IMR-90 (cell line): ENCODE measurements around the gene APOBEC3B. TPM values are rescaled to one million over a fixed set of nuclear protein-coding genes. Genes with fewer than 3 reads are reported as not detected.
"Not testable (repeated sequence)": the region's sequence is repeated elsewhere in the genome, so short reads cannot be mapped to it uniquely, and the experiment has no call there.

ENCODE experiments used
- ATAC-seq: fragments of 200-7000 bp; cut with Tn5 transposase; 2 replicates; pipeline ENCODE4 v1.9.1; 2020; ENCODE audit warnings: low read depth, mild to moderate bottlenecking, moderate library complexity
- BruUV-seq: library from RNA; stranded (reverse); fragments of 400-500 nt; replicated peaks from 2 replicates; lab custom pipeline; 2021; lab: Mats Ljungman, UMichigan
- CTCF ChIA-PET: fragments of 300-600 bp; formaldehyde crosslinking; extraction: SDS; loops from one replicate; lab custom pipeline; 2021; ENCODE audit warnings: antibody characterized with exemption; lab: Yijun Ruan, JAX
- POLR2A ChIA-PET: fragments of 300-600 bp; sonication (Branson Sonifier 250); formaldehyde crosslinking; loops from one replicate; lab custom pipeline; 2022; ENCODE audit warnings: antibody characterized with exemption; ENCODE audit not compliant: unreplicated experiment; lab: Charles Lee
- DNase-seq: peaks from one replicate; pipeline ENCODE4 v3.0.0; 2013
- H2AFZ ChIP-seq: replicated peaks from 2 replicates; pipeline ENCODE3; 2013; ENCODE audit warnings: low read length, mild to moderate bottlenecking; ENCODE audit not compliant: poor library complexity
- H2AK5ac ChIP-seq: 2 replicates; pipeline ENCODE4 v1.6.1; 2013; ENCODE audit warnings: low read depth, low read length, inconsistent platforms
- H2AK9ac ChIP-seq: replicated peaks from 2 replicates; pipeline ENCODE3; 2013; ENCODE audit warnings: mild to moderate bottlenecking, low read depth, low read length, moderate library complexity; ENCODE audit not compliant: poor library complexity
- H2BK120ac ChIP-seq: 2 replicates; pipeline ENCODE4 v1.6.1; 2013; ENCODE audit warnings: low read depth, low read length, inconsistent platforms
- H2BK15ac ChIP-seq: 3 replicates; pipeline ENCODE4 v1.6.1; 2013; ENCODE audit warnings: low read depth, low read length, inconsistent platforms
- H2BK20ac ChIP-seq: 2 replicates; pipeline ENCODE4 v1.6.1; 2013; ENCODE audit warnings: low read depth, mild to moderate bottlenecking, inconsistent platforms, low read length, moderate library complexity
- H2BK5ac ChIP-seq: 2 replicates; pipeline ENCODE4 v1.6.1; 2013; ENCODE audit warnings: mild to moderate bottlenecking, low read depth, low read length, inconsistent platforms; ENCODE audit not compliant: poor library complexity, severe bottlenecking
- H3K14ac ChIP-seq: replicated peaks from 2 replicates; pipeline ENCODE4 v1.6.1; 2013; ENCODE audit warnings: low read depth, low read length, inconsistent platforms
- H3K18ac ChIP-seq: 2 replicates; pipeline ENCODE4 v1.6.1; 2013; ENCODE audit warnings: low read depth, low read length, control low read depth
- H3K23ac ChIP-seq: 2 replicates; pipeline ENCODE4 v1.6.1; 2013; ENCODE audit warnings: low read depth, low read length, inconsistent platforms
- H3K27ac ChIP-seq: 2 replicates; pipeline ENCODE4 v1.5.1; 2013; ENCODE audit warnings: mild to moderate bottlenecking, control low read depth, low read length; ENCODE audit not compliant: insufficient read depth
- H3K27me3 ChIP-seq: 2 replicates; pipeline ENCODE4 v1.6.1; 2013; ENCODE audit warnings: low read length; ENCODE audit not compliant: control insufficient read depth, insufficient read depth
- H3K36me3 ChIP-seq: 2 replicates; pipeline ENCODE4 v1.6.1; 2013; ENCODE audit warnings: low read length, mixed read lengths; ENCODE audit not compliant: control insufficient read depth, insufficient read depth
- H3K4ac ChIP-seq: 2 replicates; pipeline ENCODE4 v1.6.1; 2013; ENCODE audit warnings: low read depth, low read length, inconsistent platforms
- H3K4me1 ChIP-seq: 2 replicates; pipeline ENCODE4 v1.6.1; 2013; ENCODE audit warnings: low read length, mixed read lengths; ENCODE audit not compliant: control insufficient read depth, insufficient read depth
- H3K4me2 ChIP-seq: 2 replicates; pipeline ENCODE4 v1.6.1; 2013; ENCODE audit warnings: low read depth, mild to moderate bottlenecking, control low read depth, low read length, moderate library complexity
- H3K4me3 ChIP-seq: 2 replicates; pipeline ENCODE4 v1.5.1; 2013; ENCODE audit warnings: low read depth, mild to moderate bottlenecking, control low read depth, low read length, moderate library complexity; ENCODE audit not compliant: insufficient read depth
- H3K56ac ChIP-seq: 2 replicates; pipeline ENCODE4 v1.6.1; 2013; ENCODE audit warnings: low read length, inconsistent platforms; ENCODE audit not compliant: insufficient read depth; ENCODE audit errors: extremely low read depth
- H3K79me1 ChIP-seq, 2 experiments: 2 replicates each; pipeline ENCODE4 v1.6.1; 2013; ENCODE audit warnings: low read length in 2 of 2, inconsistent platforms in 1 of 2, low read depth in 1 of 2
- H3K9ac ChIP-seq: 2 replicates; pipeline ENCODE4 v1.6.1; 2013; ENCODE audit warnings: low read depth, low read length, control low read depth
- H3K9me1 ChIP-seq: 2 replicates; pipeline ENCODE4 v1.6.1; 2013; ENCODE audit warnings: low read length, inconsistent platforms; ENCODE audit not compliant: insufficient read depth
- H3K9me3 ChIP-seq: 2 replicates; pipeline ENCODE4 v1.6.1; 2013; ENCODE audit warnings: low read length; ENCODE audit not compliant: control insufficient read depth, insufficient read depth
- H4K20me1 ChIP-seq: 2 replicates; pipeline ENCODE4 v1.6.1; 2013; ENCODE audit warnings: low read length, inconsistent platforms; ENCODE audit not compliant: insufficient read depth
- H4K5ac ChIP-seq: 2 replicates; pipeline ENCODE4 v1.6.1; 2013; ENCODE audit warnings: mild to moderate bottlenecking, low read depth, low read length, control low read depth
- H4K8ac ChIP-seq, 2 experiments: 2 replicates each; pipeline ENCODE4 v1.6.1; 2013; ENCODE audit warnings: low read depth in 2 of 2, low read length in 2 of 2, control low read depth in 1 of 2, inconsistent platforms in 1 of 2
- H4K91ac ChIP-seq: 2 replicates; pipeline ENCODE4 v1.6.1; 2013; ENCODE audit warnings: low read depth, low read length, inconsistent platforms; ENCODE audit not compliant: insufficient read depth
- MAZ ChIP-seq: IDR thresholded peaks from 2 replicates; pipeline ENCODE4 v1.6.1; 2012; ENCODE audit warnings: low read depth, mild to moderate bottlenecking, low read length, improper control_type of control experiment, moderate library complexity, borderline replicate concordance
- WGBS, 2 experiments: methylation state at CpG; one replicate each; pipeline versions ENCODE4 v1.1.5 to v1.1.7; 2013; ENCODE audit warnings: missing lambda C conversion rate in 2 of 2; ENCODE audit not compliant: insufficient read length in 1 of 2; ENCODE audit errors: extremely low coverage in 2 of 2; 5-methylcytosine and 5-hydroxymethylcytosine counted together
- dilution Hi-C: fragments of 300-500 bp; cut with HindIII; formaldehyde crosslinking; loops from one replicate; pipeline ENCODE4 v1.14.3; 2018; ENCODE audit warnings: low sequenced_read_pairs; ENCODE audit not compliant: unreplicated experiment
- in situ Hi-C: fragments of 300-500 bp; cut with MboI; formaldehyde crosslinking; loops from 3 replicates; pipeline ENCODE4 v1.14.3; 2019; ENCODE audit warnings: low sequenced_read_pairs, inconsistent platforms, mixed read lengths
- intact Hi-C: fragments of 100-400 bp; cut with micrococcal nuclease; formaldehyde crosslinking; loops from 2 replicates; pipeline ENCODE4 v1.10.0; 2022
- polyA plus RNA-seq, 3 experiments: library from polyadenylated mRNA; depleted of rRNA; stranded (reverse); fragments of >200 nt; gene quantifications; 2 replicates each; pipeline ENCODE4 v1.2.3, GENCODE V29; 2012; ENCODE audit warnings: low replicate concordance in 1 of 3
- total RNA-seq: library from RNA; depleted of rRNA; stranded (reverse); fragments of >200 nt; gene quantifications from 2 replicates; pipeline ENCODE4 v1.2.3, GENCODE V29; 2012

The APOBEC3B gene
- total and polyA plus RNA-seq, 2 of the 4 experiments (the other 2 are of a cell fraction): 17.6 to 34.2 TPM

DNA sequence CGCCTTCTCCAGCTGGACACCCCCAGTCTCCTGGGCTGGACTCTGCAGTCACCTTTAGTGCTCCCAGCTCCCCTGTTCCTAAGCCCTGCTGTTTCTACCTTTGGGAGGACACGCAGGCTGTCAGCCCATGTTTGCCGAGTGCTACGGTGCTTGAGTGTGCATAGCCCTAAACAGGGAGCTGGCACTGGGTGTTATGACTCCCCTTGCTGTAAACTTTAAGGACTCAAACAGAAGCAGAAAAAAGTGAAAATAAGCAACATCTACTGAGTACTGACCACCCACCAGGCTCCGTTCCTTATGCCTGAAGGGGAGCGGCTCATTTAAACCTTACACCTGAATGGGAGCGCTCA is 7.3 kb upstream of the APOBEC3B start (continued):
- TF ChIP-seq MAZ: no peak

DNA sequence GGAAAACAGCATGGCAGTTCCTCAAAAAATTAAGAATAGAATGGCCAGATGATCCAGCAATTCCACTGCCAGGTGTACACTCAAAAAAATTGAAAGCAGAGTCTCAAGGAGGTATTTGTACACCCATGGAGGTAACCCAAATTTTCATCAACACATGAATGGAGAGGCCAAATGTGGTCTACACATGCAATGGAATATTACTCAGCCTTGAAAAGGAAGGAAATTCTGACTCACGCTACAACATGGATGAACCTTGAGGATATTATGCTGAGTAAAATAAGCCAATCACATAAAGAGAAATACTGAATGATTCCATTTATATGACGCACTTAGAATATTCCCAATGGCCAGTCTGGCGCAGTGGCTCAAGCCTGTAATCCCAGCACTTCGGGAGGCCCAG is 4.9 kb upstream of the APOBEC3B start:
- H2AFZ ChIP-seq, POLR2A ChIA-PET, H3K27me3 ChIP-seq, H3K23ac ChIP-seq, H2AK9ac ChIP-seq, H3K4me1 ChIP-seq, H4K91ac ChIP-seq, intact Hi-C loops, H3K27ac ChIP-seq, H3K18ac ChIP-seq, H4K20me1 ChIP-seq, H2BK20ac ChIP-seq, H4K5ac ChIP-seq, BruUV-seq, H3K14ac ChIP-seq, H2AK5ac ChIP-seq, H3K9me1 ChIP-seq, H4K8ac ChIP-seq, H3K9ac ChIP-seq, dilution Hi-C loops, H3K79me1 ChIP-seq, DNase-seq, in situ Hi-C loops, H3K36me3 ChIP-seq, CTCF ChIA-PET, H3K4me3 ChIP-seq, H2BK15ac ChIP-seq, ATAC-seq, H2BK5ac ChIP-seq, H2BK120ac ChIP-seq, H3K4me2 ChIP-seq, H3K9me3 ChIP-seq, H3K56ac ChIP-seq, H3K4ac ChIP-seq: not testable (repeated sequence)
- 90% methylated on average over 2 of the region's 4 CpGs; no CpG with 5 or more reads in 1 of the 2 experiments for WGBS, 2 experiments

DNA sequence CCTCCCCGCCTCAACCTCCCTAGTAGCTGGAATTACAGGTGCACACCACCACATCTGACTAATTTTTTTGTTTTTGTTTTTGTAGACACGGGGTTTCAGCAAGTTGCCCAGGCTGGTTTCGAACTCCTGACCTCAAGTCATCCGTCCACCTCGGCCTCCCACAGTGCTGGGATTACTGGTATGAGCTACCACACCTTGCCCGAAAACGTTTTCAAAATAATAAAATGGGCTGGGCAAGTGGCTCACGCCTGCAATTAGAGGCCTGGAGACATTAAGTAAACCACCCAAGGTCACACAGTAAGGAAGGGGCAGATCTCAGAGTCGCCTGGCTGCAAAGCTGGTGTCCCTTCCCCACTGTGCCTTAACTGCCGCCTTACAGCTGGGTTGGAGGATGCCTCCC is 1.6 kb upstream of the APOBEC3B start:
- intact Hi-C loops: loop anchor here (5.0 kb wide), 1 partner anchor 108 kb away; the partner anchor contains the start of gene CBX6
- WGBS, 2 experiments: 79% methylated on average over 4 of the region's 10 CpGs; no CpG with 5 or more reads in 1 of the 2 experiments
- POLR2A ChIA-PET, DNase-seq, H2AK9ac ChIP-seq, H3K27ac ChIP-seq, H3K56ac ChIP-seq, H2BK5ac ChIP-seq, H3K18ac ChIP-seq, H3K4me1 ChIP-seq, BruUV-seq, H3K4ac ChIP-seq, H4K5ac ChIP-seq, H4K20me1 ChIP-seq, dilution Hi-C loops, H3K23ac ChIP-seq, H2AK5ac ChIP-seq, in situ Hi-C loops, H3K27me3 ChIP-seq, H3K9me1 ChIP-seq, H2BK120ac ChIP-seq, H3K9me3 ChIP-seq, CTCF ChIA-PET, H2AFZ ChIP-seq, H2BK20ac ChIP-seq, H2BK15ac ChIP-seq, H3K36me3 ChIP-seq, H4K91ac ChIP-seq, H3K4me2 ChIP-seq, ATAC-seq, H3K4me3 ChIP-seq, H3K14ac ChIP-seq, H3K9ac ChIP-seq, H4K8ac ChIP-seq: not testable (repeated sequence)
- peaks cover 4 to 10% of the 10 kb centered on the region in 2 experiments; a peak in 2 of 4 replicates for H3K79me1 ChIP-seq
